Testis (tissue), 3 donors: ENCODE data around the gene GDAP1L1. TPM values are rescaled to one million over a fixed set of nuclear protein-coding genes. Genes with fewer than 3 reads are reported as not detected.

Source experiments
- DNase-seq: peaks from one replicate; pipeline ENCODE4 v3.0.0-alpha.2; 2019
- H3K27ac ChIP-seq, 2 donors: fragments of 200-600 bp; sonication (generic); one replicate each; pipeline ENCODE4 v1.5.1; 2019
- H3K27me3 ChIP-seq: fragments of 200-600 bp; sonication (generic); one replicate; pipeline ENCODE4 v1.5.1; 2019
- H3K36me3 ChIP-seq: fragments of 200-600 bp; sonication (generic); one replicate; pipeline ENCODE4 v1.5.1; 2017; ENCODE audit warnings: low read depth; ENCODE audit errors: missing control alignments
- H3K4me1 ChIP-seq: fragments of 200-600 bp; sonication (generic); one replicate; pipeline ENCODE4 v1.5.1; 2019
- H3K4me3 ChIP-seq, 2 donors: fragments of 200-600 bp; sonication (generic); one replicate each; pipeline ENCODE4 v1.5.1; 2017 to 2019
- H3K9me3 ChIP-seq: fragments of 200-600 bp; sonication (generic); one replicate; pipeline ENCODE4 v1.5.1; 2017
- CTCF ChIP-seq, 3 experiments: fragments of 450-650 bp in 2 of 3; fragments of 200-600 bp in 1 of 3; sonication (generic) in 1 of 3; IDR thresholded peaks; one replicate each; pipeline ENCODE4 v1.5.1; 2016 to 2019; ENCODE audit warnings: antibody characterized with exemption in 3 of 3, mild to moderate bottlenecking in 2 of 3, moderate library complexity in 1 of 3
- POLR2A ChIP-seq: fragments of 450-650 bp; IDR thresholded peaks from one replicate; pipeline ENCODE4 v1.6.1; 2017; ENCODE audit warnings: antibody characterized with exemption, mild to moderate bottlenecking, moderate library complexity
- WGBS, 2 donors: methylation state at CpG; one replicate each; pipeline ENCODE4 v1.1.5; 2018; 5-methylcytosine and 5-hydroxymethylcytosine counted together
- intact Hi-C: fragments of 100-400 bp; cut with DNase I; formaldehyde crosslinking; loops from one replicate; pipeline ENCODE4 v1.15.1; 2023; ENCODE audit warnings: low total_unique reads
- polyA plus RNA-seq: library from polyadenylated mRNA; stranded (reverse); fragments of 350-450 nt; fragmentation: Illumina TruSeq; extraction: RNeasy Lipid Tissue Mini Kit (QIAGEN cat#74804); gene quantifications from one replicate; pipeline ENCODE4 v1.2.3, GENCODE V29; 2014; ENCODE audit warnings: low read depth, low replicate concordance; ENCODE audit not compliant: insufficient read depth
- total RNA-seq, 2 donors: library from RNA; depleted of rRNA; stranded (reverse); fragments of >200 nt; gene quantifications; one replicate each; pipeline ENCODE4 v1.2.3, GENCODE V29; 2016

GDAP1L1 gene
- total and polyA plus RNA-seq, 3 donors from 2014 or later, result 1.3 to 2.7 (median 1.7) TPM

GRCh38 chr20:44203161-44203560 is 43.9 kb upstream of the GDAP1L1 start:
- no peak for TF ChIP-seq CTCF (IDR thresholded peaks at IDR 0.05)
- TF ChIP-seq POLR2A, result no peak

GRCh38 chr20:44204156-44204831 is 42.8 kb upstream of the GDAP1L1 start:
- TF ChIP-seq POLR2A (no peak), CTCF (IDR thresholded peaks at IDR 0.05) (no peak)
- intact Hi-C loops, result no loop called here
- DNase-seq, result no peak
- H3K9me3 ChIP-seq, result no peaks in the 10 kb centered on the region
- no peak overlapping the region for H3K27ac ChIP-seq
- no peak overlapping the region for H3K4me3 ChIP-seq
- H3K36me3 ChIP-seq, result no peaks in the 10 kb centered on the region
- peaks cover 17% of the 10 kb centered on the region for H3K4me1 ChIP-seq
- WGBS, 2 donors, result 91 to 94% methylated on average over 4 of the region's 4 CpGs
- H3K27me3 ChIP-seq, result no peaks in the 10 kb centered on the region

More at GRCh38 chr20:44203161-44203560, 43.9 kb upstream of the GDAP1L1 start:
- no peak for DNase-seq
- intact Hi-C loops, result no loop called here
- Histone ChIP-seq H3K27ac (no peak overlapping the region), H3K4me1 (peaks cover 6% of the 10 kb centered on the region), H3K9me3 (no peaks in the 10 kb centered on the region), H3K27me3 (no peaks in the 10 kb centered on the region), H3K4me3 (no peak overlapping the region), H3K36me3 (no peaks in the 10 kb centered on the region)
- whole genome bisulfite sequencing, 2 donors, result 87 to 91% methylated on average over 2 of the region's 2 CpGs

GRCh38 chr20:44204832-44205215 is 42.3 kb upstream of the GDAP1L1 start:
- intact Hi-C loops, result no loop called here
- no peaks in the 10 kb centered on the region for H3K9me3 ChIP-seq
- peaks cover 22% of the 10 kb centered on the region for H3K4me1 ChIP-seq
- H3K27me3 ChIP-seq, result no peaks in the 10 kb centered on the region
- no peak overlapping the region for H3K27ac ChIP-seq
- H3K4me3 ChIP-seq, result no peak overlapping the region
- no peak for TF ChIP-seq POLR2A
- no peak for TF ChIP-seq CTCF (IDR thresholded peaks at IDR 0.05)
- H3K36me3 ChIP-seq, result no peaks in the 10 kb centered on the region
- DNase-seq, result no peak
- WGBS, 2 donors, result 83 to 94% methylated on average over 10 of the region's 10 CpGs

GRCh38 chr20:44206132-44206531 is 41.0 kb upstream of the GDAP1L1 start:
- no peak for DNase-seq
- no peak overlapping the region for H3K27ac ChIP-seq
- H3K27me3 ChIP-seq, result no peaks in the 10 kb centered on the region
- no peaks in the 10 kb centered on the region for H3K36me3 ChIP-seq
- peaks cover 22% of the 10 kb centered on the region for H3K4me1 ChIP-seq
- H3K9me3 ChIP-seq, result no peaks in the 10 kb centered on the region
- intact Hi-C loops, result no loop called here
- no peak for TF ChIP-seq CTCF (IDR thresholded peaks at IDR 0.05)
- no peak for TF ChIP-seq POLR2A
- no peak overlapping the region for H3K4me3 ChIP-seq

GRCh38 chr20:44207126-44207723 is 39.9 kb upstream of the GDAP1L1 start:
- no peak overlapping the region for H3K4me3 ChIP-seq
- H3K27me3 ChIP-seq, result no peaks in the 10 kb centered on the region
- TF ChIP-seq CTCF (IDR thresholded peaks at IDR 0.05) (no peak), POLR2A (no peak)
- no peak overlapping the region for H3K27ac ChIP-seq
- peaks cover 22% of the 10 kb centered on the region for H3K4me1 ChIP-seq
- no peaks in the 10 kb centered on the region for H3K9me3 ChIP-seq
- H3K36me3 ChIP-seq, result no peaks in the 10 kb centered on the region
- intact Hi-C loops, result no loop called here
- 21 to 31% methylated on average over 3 of the region's 3 CpGs for WGBS, 2 donors
- DNase-seq, result no peak
